HEK293 (cell line): ENCODE measurements around the gene CPM.

Experiments used
- ZNF24 ChIP-seq: fragments of 450-650 bp; formaldehyde crosslinking; IDR thresholded peaks from 2 replicates; pipeline ENCODE4 v1.5.1; 2016; ENCODE audit warnings: missing biosample characterization, missing genetic modification characterization
- TF ChIP-seq, protein P1 (sequence below): fragments of 450-650 bp; formaldehyde crosslinking; IDR thresholded peaks from 2 replicates; pipeline ENCODE4 v1.5.1; 2016; ENCODE audit warnings: missing biosample characterization, missing genetic modification characterization

GRCh38 chr12:68803948-68804656, 128.9 kb downstream of the CPM start:
- TF ChIP-seq ZNF24 (tag by site-specific recombination): no peak
- TF ChIP-seq, protein P1, sequence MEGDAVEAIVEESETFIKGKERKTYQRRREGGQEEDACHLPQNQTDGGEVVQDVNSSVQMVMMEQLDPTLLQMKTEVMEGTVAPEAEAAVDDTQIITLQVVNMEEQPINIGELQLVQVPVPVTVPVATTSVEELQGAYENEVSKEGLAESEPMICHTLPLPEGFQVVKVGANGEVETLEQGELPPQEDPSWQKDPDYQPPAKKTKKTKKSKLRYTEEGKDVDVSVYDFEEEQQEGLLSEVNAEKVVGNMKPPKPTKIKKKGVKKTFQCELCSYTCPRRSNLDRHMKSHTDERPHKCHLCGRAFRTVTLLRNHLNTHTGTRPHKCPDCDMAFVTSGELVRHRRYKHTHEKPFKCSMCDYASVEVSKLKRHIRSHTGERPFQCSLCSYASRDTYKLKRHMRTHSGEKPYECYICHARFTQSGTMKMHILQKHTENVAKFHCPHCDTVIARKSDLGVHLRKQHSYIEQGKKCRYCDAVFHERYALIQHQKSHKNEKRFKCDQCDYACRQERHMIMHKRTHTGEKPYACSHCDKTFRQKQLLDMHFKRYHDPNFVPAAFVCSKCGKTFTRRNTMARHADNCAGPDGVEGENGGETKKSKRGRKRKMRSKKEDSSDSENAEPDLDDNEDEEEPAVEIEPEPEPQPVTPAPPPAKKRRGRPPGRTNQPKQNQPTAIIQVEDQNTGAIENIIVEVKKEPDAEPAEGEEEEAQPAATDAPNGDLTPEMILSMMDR (tag by site-specific recombination): no peak
